HEK293 (cell line): ENCODE measurements around the gene NPTX1.

ENCODE experiments used
- REST ChIP-seq: fragments of 450-650 bp; formaldehyde crosslinking; IDR thresholded peaks from 2 replicates; pipeline ENCODE4 v1.5.1; 2016; ENCODE audit warnings: missing biosample characterization, missing genetic modification characterization
- SETDB1 ChIP-seq: IDR thresholded peaks from one replicate; pipeline ENCODE4 v1.6.1; 2017; ENCODE audit warnings: mild to moderate bottlenecking, low read length, moderate library complexity, mixed read lengths; ENCODE audit not compliant: insufficient read length
- ZBTB1 ChIP-seq: fragments of 450-650 bp; formaldehyde crosslinking; IDR thresholded peaks from 2 replicates; pipeline ENCODE4 v1.5.1; 2016; ENCODE audit warnings: missing biosample characterization, missing genetic modification characterization
- ZNF169 ChIP-seq: fragments of 450-650 bp; formaldehyde crosslinking; IDR thresholded peaks from 2 replicates; pipeline ENCODE4 v1.5.1; 2016; ENCODE audit warnings: missing biosample characterization, missing genetic modification characterization
- ZNF529 ChIP-seq: fragments of 450-650 bp; formaldehyde crosslinking; IDR thresholded peaks from 2 replicates; pipeline ENCODE4 v1.5.1; 2017; ENCODE audit warnings: missing genetic modification characterization, missing biosample characterization; ENCODE audit not compliant: insufficient replicate concordance
- ZNF555 ChIP-seq: fragments of 450-650 bp; formaldehyde crosslinking; conservative IDR thresholded peaks from 2 replicates; pipeline ENCODE4 v1.5.1; 2017; ENCODE audit warnings: missing biosample characterization, mild to moderate bottlenecking, missing genetic modification characterization, inconsistent platforms
- ZNF558 ChIP-seq: fragments of 450-650 bp; formaldehyde crosslinking; IDR thresholded peaks from 2 replicates; pipeline ENCODE4 v1.5.1; 2016; ENCODE audit warnings: missing biosample characterization, missing genetic modification characterization
- ZNF785 ChIP-seq: fragments of 450-650 bp; formaldehyde crosslinking; IDR thresholded peaks from 2 replicates; pipeline ENCODE4 v1.5.1; 2016; ENCODE audit warnings: missing biosample characterization, missing genetic modification characterization
- ZSCAN30 ChIP-seq: fragments of 450-650 bp; IDR thresholded peaks from 2 replicates; pipeline ENCODE4 v1.5.1; 2018; ENCODE audit warnings: missing biosample characterization, mild to moderate bottlenecking, missing genetic modification characterization, moderate library complexity
- TF ChIP-seq, protein P1 (sequence below): fragments of 450-650 bp; formaldehyde crosslinking; IDR thresholded peaks from 2 replicates; pipeline ENCODE4 v1.5.1; 2016; ENCODE audit warnings: missing biosample characterization, missing genetic modification characterization

- TF ChIP-seq, protein P1, sequence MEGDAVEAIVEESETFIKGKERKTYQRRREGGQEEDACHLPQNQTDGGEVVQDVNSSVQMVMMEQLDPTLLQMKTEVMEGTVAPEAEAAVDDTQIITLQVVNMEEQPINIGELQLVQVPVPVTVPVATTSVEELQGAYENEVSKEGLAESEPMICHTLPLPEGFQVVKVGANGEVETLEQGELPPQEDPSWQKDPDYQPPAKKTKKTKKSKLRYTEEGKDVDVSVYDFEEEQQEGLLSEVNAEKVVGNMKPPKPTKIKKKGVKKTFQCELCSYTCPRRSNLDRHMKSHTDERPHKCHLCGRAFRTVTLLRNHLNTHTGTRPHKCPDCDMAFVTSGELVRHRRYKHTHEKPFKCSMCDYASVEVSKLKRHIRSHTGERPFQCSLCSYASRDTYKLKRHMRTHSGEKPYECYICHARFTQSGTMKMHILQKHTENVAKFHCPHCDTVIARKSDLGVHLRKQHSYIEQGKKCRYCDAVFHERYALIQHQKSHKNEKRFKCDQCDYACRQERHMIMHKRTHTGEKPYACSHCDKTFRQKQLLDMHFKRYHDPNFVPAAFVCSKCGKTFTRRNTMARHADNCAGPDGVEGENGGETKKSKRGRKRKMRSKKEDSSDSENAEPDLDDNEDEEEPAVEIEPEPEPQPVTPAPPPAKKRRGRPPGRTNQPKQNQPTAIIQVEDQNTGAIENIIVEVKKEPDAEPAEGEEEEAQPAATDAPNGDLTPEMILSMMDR (tag by site-specific recombination), result no peak
- no peak for TF ChIP-seq ZNF529 (tag by site-specific recombination)
- TF ChIP-seq ZNF558 (tag by site-specific recombination), result no peak
- no peak for TF ChIP-seq REST (tag by site-specific recombination)
- TF ChIP-seq ZSCAN30 (tag by site-specific recombination), result no peak
- no peak for TF ChIP-seq ZBTB1
- no peak for TF ChIP-seq ZNF169 (tag by site-specific recombination)
- TF ChIP-seq ZNF555 (tag by site-specific recombination), result no peak
- no peak for TF ChIP-seq SETDB1
- TF ChIP-seq ZNF785, result no peak
Measured at GRCh38 chr17:80459234-80459633, 17.2 kb downstream of the NPTX1 start.
